ENCODE data around the gene LAMTOR4. TPM values are rescaled to one million over a fixed set of nuclear protein-coding genes. Genes with fewer than 3 reads are reported as not detected.

LAMTOR4 gene
- total RNA-seq, 2 donors from 2014 or later = 213 to 243 TPM

DNA sequence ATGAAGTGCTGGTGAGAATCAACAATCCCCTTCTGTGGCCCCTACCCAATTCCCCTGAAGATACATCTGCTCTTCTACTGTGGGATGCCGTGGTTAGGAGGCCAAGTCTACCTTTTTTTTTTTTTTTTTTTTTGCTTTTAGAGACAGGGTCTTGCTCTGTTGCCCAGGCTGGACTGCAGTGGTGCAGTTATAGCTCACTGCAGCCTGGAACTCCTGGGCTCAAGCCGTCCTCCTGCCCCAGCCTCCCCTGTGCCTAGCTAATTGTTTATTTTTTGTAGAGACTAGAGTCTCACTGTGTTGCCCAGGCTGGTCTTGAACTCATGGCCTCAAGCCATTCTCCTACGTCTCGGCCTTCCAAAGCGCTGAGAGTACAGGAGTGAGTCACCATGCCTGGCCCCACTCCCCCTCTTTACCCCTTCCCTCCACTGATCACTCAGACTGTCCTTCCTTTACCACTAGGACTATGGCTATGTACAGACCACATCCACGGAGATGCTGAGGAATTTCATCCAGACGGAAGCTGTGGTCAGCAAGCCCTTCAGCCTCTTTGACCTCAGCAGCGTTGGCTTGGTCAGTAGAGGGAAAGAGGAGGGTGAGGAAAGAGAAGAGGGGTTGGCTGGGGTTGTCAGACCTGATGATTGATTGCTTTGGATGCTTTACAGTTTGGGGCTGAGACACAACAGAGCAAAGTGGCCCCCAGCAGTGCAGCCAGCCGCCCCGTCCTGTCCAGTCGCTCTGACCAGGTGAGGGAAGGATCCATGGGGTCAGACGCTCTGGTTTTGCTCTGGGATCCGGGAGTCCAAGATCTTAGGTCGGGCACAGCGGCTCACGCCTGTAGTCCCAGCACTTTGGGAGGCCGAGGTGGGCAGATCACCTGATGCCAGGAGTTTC lies 45.5 kb upstream of the LAMTOR4 start:
- intact Hi-C loops (cut with DNase I) = no loop called here
- Histone ChIP-seq H3K9me3 (no peaks in the 10 kb centered on the region), H3K4me3 (no peak overlapping the region), H3K4me1 (replicated peaks) (peaks cover 9% of the 10 kb centered on the region), H3K36me3 (peaks cover 3 to 12% of the 10 kb centered on the region in 2 donors), H3K27ac (no peak overlapping the region), H3K27me3 (replicated peaks; ENCODE audit: insufficient read depth) (no peaks in the 10 kb centered on the region)
- 78% methylated on average over 17 of the region's 17 CpGs for WGBS
- no peak for DNase-seq (ENCODE audit: low spot score)
- TF ChIP-seq POLR2A (IDR thresholded peaks at IDR 0.05) = no peak
- no peak for TF ChIP-seq POLR2AphosphoS5 (IDR thresholded peaks at IDR 0.05)
- TF ChIP-seq, protein P1, sequence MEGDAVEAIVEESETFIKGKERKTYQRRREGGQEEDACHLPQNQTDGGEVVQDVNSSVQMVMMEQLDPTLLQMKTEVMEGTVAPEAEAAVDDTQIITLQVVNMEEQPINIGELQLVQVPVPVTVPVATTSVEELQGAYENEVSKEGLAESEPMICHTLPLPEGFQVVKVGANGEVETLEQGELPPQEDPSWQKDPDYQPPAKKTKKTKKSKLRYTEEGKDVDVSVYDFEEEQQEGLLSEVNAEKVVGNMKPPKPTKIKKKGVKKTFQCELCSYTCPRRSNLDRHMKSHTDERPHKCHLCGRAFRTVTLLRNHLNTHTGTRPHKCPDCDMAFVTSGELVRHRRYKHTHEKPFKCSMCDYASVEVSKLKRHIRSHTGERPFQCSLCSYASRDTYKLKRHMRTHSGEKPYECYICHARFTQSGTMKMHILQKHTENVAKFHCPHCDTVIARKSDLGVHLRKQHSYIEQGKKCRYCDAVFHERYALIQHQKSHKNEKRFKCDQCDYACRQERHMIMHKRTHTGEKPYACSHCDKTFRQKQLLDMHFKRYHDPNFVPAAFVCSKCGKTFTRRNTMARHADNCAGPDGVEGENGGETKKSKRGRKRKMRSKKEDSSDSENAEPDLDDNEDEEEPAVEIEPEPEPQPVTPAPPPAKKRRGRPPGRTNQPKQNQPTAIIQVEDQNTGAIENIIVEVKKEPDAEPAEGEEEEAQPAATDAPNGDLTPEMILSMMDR (IDR thresholded peaks at IDR 0.05) = no peak

- TF ChIP-seq, protein P1 (IDR thresholded peaks at IDR 0.05) = no peak
- TF ChIP-seq POLR2AphosphoS5 (IDR thresholded peaks at IDR 0.05) (no peak), POLR2A (IDR thresholded peaks at IDR 0.05) (no peak)
- intact Hi-C loops (cut with DNase I) = no loop called here
- H3K36me3 ChIP-seq = peaks cover 3 to 6% of the 10 kb centered on the region in 2 donors
- no peaks in the 10 kb centered on the region for H3K4me1 ChIP-seq (replicated peaks)
- 91% methylated on average over 4 of the region's 4 CpGs for WGBS
- no peak for DNase-seq (ENCODE audit: low spot score)
- H3K4me3 ChIP-seq = no peak overlapping the region
- no peaks in the 10 kb centered on the region for H3K27me3 ChIP-seq (replicated peaks; ENCODE audit: insufficient read depth)
- H3K27ac ChIP-seq = no peak overlapping the region
- no peaks in the 10 kb centered on the region for H3K9me3 ChIP-seq
Observed at GRCh38 chr7:100105534-100105933, 43.2 kb upstream of the LAMTOR4 start.

DNA sequence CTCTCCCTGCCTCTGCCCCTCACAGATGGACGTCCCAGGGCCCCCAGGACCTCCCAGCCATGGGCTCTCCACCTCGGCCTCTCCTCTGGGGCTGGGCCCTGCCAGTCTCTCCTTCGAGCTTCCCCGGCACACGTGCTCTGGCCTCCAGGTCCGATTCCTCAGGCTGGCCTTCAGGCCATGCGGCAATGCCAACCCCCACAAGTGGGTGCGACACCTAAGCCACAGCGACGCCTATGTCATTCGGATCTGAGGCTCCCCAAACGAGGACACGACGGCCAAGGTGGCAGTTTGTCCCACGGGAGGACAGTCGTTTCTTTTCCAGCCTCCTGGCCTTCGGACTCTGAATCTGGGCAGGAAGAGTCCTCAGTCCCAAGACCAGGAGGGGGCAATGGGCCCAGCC lies 42.1 kb upstream of the LAMTOR4 start:
- intact Hi-C loops (cut with DNase I) = no loop called here
- Histone ChIP-seq H3K27me3 (replicated peaks; ENCODE audit: insufficient read depth) (no peaks in the 10 kb centered on the region), H3K36me3 (peaks cover 5 to 6% of the 10 kb centered on the region in 2 donors), H3K9me3 (no peaks in the 10 kb centered on the region), H3K4me1 (replicated peaks) (no peaks in the 10 kb centered on the region), H3K4me3 (no peak overlapping the region), H3K27ac (no peak overlapping the region)
- WGBS = 82% methylated on average over 17 of the region's 17 CpGs
- TF ChIP-seq POLR2AphosphoS5 (IDR thresholded peaks at IDR 0.05) = no peak
- TF ChIP-seq, protein P1 (IDR thresholded peaks at IDR 0.05) = no peak
- no peak for TF ChIP-seq POLR2A (IDR thresholded peaks at IDR 0.05)
- no peak for DNase-seq (ENCODE audit: low spot score)

DNA sequence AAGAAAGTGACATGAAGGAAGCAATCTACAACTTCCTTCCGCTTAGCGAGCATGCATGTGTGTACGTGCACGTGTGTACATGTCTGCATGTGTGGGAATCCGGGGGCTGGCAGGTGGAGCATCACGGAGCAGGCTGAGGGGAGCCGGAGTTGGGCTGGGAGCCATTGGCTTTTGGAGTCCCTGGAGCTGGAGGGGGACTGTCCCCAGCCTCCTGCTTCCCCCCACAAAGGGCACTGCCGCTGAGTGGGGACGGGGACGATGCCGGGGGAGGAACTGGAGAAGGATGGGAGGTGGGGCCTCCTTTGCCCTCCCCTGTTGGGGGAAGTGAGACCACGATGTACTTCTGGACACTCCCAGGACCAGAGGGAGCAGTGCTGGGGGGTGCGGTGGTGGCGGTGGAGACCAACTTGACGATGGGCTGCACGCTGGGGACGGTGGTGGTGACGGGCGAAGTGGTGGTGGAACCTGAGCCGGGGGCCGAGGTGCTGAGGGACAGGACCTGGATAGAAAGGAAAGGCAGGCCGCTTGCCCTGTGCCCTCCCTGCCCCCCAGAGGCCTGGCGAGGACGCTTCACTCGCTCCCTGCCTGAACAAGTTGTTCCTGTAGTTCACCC lies 41.5 kb upstream of the LAMTOR4 start:
- peaks cover 7 to 12% of the 10 kb centered on the region in 2 donors for H3K36me3 ChIP-seq
- H3K27ac ChIP-seq = no peak overlapping the region
- no peak overlapping the region for H3K4me3 ChIP-seq
- no peaks in the 10 kb centered on the region for H3K27me3 ChIP-seq (replicated peaks; ENCODE audit: insufficient read depth)
- H3K9me3 ChIP-seq = no peaks in the 10 kb centered on the region
- H3K4me1 ChIP-seq (replicated peaks) = no peaks in the 10 kb centered on the region
- WGBS = 81% methylated on average over 25 of the region's 25 CpGs
- no peak for TF ChIP-seq POLR2A (IDR thresholded peaks at IDR 0.05)
- no peak for TF ChIP-seq POLR2AphosphoS5 (IDR thresholded peaks at IDR 0.05)
- TF ChIP-seq, protein P1 (IDR thresholded peaks at IDR 0.05) = no peak
- intact Hi-C loops (cut with DNase I) = no loop called here
- no peak for DNase-seq (ENCODE audit: low spot score)
